Ishikawa (cell line): ENCODE data around the gene TTC13.

Experiments
- CREB1 ChIP-seq: IDR thresholded peaks from 2 replicates; pipeline ENCODE4 v1.6.1; 2012; ENCODE audit warnings: low read depth
- EGR1 ChIP-seq: IDR thresholded peaks from 2 replicates; pipeline ENCODE4 v1.6.1; 2012
- EP300 ChIP-seq: IDR thresholded peaks from 2 replicates; pipeline ENCODE4 v1.6.1; 2012; ENCODE audit warnings: borderline replicate concordance
- FOXM1 ChIP-seq: IDR thresholded peaks from 2 replicates; pipeline ENCODE4 v1.6.1; 2012; ENCODE audit warnings: low read depth, borderline replicate concordance
- RAD21 ChIP-seq: IDR thresholded peaks from 2 replicates; pipeline ENCODE4 v1.6.1; 2012; ENCODE audit warnings: low read depth
- TAF1 ChIP-seq: IDR thresholded peaks from 2 replicates; pipeline ENCODE4 v1.6.1; 2012; ENCODE audit warnings: low read depth, mild to moderate bottlenecking
- TEAD4 ChIP-seq: IDR thresholded peaks from 2 replicates; pipeline ENCODE4 v1.6.1; 2012
- YY1 ChIP-seq: IDR thresholded peaks from 2 replicates; pipeline ENCODE4 v1.6.1; 2012; ENCODE audit warnings: low read depth
- TF ChIP-seq, protein P1 (sequence below): IDR thresholded peaks from 2 replicates; pipeline ENCODE4 v1.6.1; 2012; ENCODE audit warnings: low read depth, mild to moderate bottlenecking
- TF ChIP-seq, protein P2 (sequence below): IDR thresholded peaks from 2 replicates; pipeline ENCODE4 v1.6.1; 2012

GRCh38 chr1:230976360-230976759 is 2.3 kb downstream of the TTC13 start:
- TF ChIP-seq EP300, result no peak
- TF ChIP-seq EGR1, result no peak
- TF ChIP-seq TEAD4, result no peak
- no peak for TF ChIP-seq FOXM1
- TF ChIP-seq, protein P1, sequence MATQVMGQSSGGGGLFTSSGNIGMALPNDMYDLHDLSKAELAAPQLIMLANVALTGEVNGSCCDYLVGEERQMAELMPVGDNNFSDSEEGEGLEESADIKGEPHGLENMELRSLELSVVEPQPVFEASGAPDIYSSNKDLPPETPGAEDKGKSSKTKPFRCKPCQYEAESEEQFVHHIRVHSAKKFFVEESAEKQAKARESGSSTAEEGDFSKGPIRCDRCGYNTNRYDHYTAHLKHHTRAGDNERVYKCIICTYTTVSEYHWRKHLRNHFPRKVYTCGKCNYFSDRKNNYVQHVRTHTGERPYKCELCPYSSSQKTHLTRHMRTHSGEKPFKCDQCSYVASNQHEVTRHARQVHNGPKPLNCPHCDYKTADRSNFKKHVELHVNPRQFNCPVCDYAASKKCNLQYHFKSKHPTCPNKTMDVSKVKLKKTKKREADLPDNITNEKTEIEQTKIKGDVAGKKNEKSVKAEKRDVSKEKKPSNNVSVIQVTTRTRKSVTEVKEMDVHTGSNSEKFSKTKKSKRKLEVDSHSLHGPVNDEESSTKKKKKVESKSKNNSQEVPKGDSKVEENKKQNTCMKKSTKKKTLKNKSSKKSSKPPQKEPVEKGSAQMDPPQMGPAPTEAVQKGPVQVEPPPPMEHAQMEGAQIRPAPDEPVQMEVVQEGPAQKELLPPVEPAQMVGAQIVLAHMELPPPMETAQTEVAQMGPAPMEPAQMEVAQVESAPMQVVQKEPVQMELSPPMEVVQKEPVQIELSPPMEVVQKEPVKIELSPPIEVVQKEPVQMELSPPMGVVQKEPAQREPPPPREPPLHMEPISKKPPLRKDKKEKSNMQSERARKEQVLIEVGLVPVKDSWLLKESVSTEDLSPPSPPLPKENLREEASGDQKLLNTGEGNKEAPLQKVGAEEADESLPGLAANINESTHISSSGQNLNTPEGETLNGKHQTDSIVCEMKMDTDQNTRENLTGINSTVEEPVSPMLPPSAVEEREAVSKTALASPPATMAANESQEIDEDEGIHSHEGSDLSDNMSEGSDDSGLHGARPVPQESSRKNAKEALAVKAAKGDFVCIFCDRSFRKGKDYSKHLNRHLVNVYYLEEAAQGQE, result no peak
- no peak for TF ChIP-seq TAF1
- TF ChIP-seq, protein P2, sequence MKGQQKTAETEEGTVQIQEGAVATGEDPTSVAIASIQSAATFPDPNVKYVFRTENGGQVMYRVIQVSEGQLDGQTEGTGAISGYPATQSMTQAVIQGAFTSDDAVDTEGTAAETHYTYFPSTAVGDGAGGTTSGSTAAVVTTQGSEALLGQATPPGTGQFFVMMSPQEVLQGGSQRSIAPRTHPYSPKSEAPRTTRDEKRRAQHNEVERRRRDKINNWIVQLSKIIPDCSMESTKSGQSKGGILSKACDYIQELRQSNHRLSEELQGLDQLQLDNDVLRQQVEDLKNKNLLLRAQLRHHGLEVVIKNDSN, result no peak
- no peak for TF ChIP-seq RAD21
- no peak for TF ChIP-seq CREB1
- no peak for TF ChIP-seq YY1
